ENCODE measurements around the gene ALDH5A1.

Gene ALDH5A1

DNA sequence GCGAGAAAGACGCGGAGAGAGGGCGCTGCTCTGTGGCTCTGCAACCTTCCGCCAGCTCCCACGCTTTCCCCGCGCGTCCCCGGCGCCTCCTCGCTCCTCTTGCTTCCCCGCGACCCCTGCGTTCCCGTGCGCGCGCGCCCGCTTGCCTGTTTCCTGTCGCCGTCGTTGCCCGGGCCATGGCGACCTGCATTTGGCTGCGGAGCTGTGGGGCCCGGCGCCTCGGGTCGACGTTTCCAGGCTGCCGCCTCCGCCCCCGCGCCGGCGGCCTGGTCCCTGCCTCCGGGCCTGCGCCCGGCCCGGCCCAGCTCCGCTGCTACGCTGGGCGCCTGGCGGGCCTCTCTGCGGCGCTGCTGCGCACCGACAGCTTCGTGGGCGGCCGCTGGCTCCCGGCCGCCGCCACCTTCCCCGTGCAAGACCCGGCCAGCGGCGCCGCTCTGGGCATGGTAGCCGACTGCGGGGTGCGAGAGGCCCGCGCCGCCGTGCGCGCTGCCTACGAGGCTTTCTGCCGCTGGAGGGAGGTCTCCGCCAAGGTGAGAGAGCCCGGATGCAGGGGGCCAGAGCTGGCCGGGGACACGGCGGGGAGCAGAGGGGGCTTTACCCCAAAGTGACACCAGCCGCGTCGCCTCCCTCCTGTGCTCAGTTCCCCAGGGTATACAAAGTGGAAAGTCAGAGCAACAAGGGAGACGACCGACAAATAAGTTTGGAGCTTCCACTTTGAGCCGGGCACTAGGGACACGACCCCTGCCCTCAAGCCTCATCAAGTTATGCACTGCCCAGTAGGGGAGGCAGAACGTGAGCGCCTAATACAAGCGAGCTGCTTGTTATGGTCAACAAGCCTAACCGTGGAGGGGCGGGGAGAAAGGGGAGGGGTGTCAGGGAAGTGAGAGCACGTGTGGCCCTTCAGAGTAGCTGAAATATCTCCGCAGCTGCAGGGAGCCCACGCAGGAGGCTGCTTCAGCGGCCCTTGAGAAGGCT, at the start of gene ALDH5A1:
Gene ALDH5A1 (plus strand): TSS at position 149 of the 975 bp plus-strand sequence. CDS start 28 bp downstream, at position 177.
- no peaks in the 10 kb centered on the region for H3F3A ChIP-seq (ENCODE audit: low read depth)
- H3K9me2 ChIP-seq (replicated peaks; ENCODE audit: low read depth, low read length), result no peaks in the 10 kb centered on the region
- H3K9ac ChIP-seq (ENCODE audit: low read depth, low read length, poor library complexity, severe bottlenecking), result peak within 1 kb of the TSS; percentile 68
- no peaks in the 10 kb centered on the region for H3K27me3 ChIP-seq (ENCODE audit: insufficient read depth, low read length, poor library complexity, severe bottlenecking)
- peaks cover 28% of the 10 kb centered on the region for H3K4me1 ChIP-seq (ENCODE audit: insufficient read depth, low read length, poor library complexity, severe bottlenecking)
- H3K36me3 ChIP-seq (ENCODE audit: insufficient read depth, low read length), result no peaks in the 10 kb centered on the region
- no peaks in the 10 kb centered on the region for H3K79me2 ChIP-seq (ENCODE audit: insufficient read depth, low read length)
- peak within 1 kb of the TSS; percentile 95 for H2AFZ ChIP-seq (ENCODE audit: low read length)
- no peak for TF ChIP-seq EZH2phosphoT487 (IDR thresholded peaks at IDR 0.05; ENCODE audit: borderline replicate concordance)
- TF ChIP-seq, protein P1, sequence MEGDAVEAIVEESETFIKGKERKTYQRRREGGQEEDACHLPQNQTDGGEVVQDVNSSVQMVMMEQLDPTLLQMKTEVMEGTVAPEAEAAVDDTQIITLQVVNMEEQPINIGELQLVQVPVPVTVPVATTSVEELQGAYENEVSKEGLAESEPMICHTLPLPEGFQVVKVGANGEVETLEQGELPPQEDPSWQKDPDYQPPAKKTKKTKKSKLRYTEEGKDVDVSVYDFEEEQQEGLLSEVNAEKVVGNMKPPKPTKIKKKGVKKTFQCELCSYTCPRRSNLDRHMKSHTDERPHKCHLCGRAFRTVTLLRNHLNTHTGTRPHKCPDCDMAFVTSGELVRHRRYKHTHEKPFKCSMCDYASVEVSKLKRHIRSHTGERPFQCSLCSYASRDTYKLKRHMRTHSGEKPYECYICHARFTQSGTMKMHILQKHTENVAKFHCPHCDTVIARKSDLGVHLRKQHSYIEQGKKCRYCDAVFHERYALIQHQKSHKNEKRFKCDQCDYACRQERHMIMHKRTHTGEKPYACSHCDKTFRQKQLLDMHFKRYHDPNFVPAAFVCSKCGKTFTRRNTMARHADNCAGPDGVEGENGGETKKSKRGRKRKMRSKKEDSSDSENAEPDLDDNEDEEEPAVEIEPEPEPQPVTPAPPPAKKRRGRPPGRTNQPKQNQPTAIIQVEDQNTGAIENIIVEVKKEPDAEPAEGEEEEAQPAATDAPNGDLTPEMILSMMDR (conservative IDR thresholded peaks at IDR 0.05; ENCODE audit: low read length), result peak; percentile 37
- peak within 1 kb of the TSS; percentile 89 for H3K4me2 ChIP-seq (ENCODE audit: low read depth, low read length, poor library complexity, severe bottlenecking)
- H3K4me3 ChIP-seq (ENCODE audit: low read length, poor library complexity, severe bottlenecking), result peak within 1 kb of the TSS; percentile 82
- H4K20me1 ChIP-seq (ENCODE audit: insufficient read depth, low read length, poor library complexity, severe bottlenecking), result peaks cover 6% of the 10 kb centered on the region
- no peaks in the 10 kb centered on the region for H3K9me3 ChIP-seq (ENCODE audit: insufficient read depth, low read depth, low read length)

DNA sequence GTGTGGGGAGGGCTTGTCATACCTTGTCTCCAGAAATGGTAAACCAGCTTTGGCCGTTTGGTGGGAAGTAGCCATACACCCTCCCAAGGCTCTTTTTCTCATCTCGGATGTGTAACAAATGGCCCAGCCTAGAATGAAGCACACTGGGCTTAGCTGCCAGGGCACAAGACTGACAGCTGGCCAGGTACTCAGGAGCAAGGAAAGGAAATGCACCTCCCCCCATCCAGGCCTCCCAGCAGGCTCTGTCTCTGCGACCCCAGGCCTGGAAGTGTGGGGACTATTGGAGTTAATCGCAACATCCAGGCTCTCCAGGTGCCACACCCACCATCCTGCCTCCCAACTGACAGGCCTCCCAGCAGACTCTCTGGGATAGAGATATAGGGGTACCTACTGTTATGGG, 49.1 kb upstream of the ALDH5A1 start:
- H3K4me1 ChIP-seq (ENCODE audit: insufficient read depth, low read length, poor library complexity, severe bottlenecking), result no peaks in the 10 kb centered on the region
- H3K79me2 ChIP-seq (ENCODE audit: insufficient read depth, low read length), result no peaks in the 10 kb centered on the region
- no peaks in the 10 kb centered on the region for H3F3A ChIP-seq (ENCODE audit: low read depth)
- no peaks in the 10 kb centered on the region for H3K36me3 ChIP-seq (ENCODE audit: insufficient read depth, low read length)
- no peaks in the 10 kb centered on the region for H3K9me2 ChIP-seq (replicated peaks; ENCODE audit: low read depth, low read length)
- H3K4me2 ChIP-seq (ENCODE audit: low read depth, low read length, poor library complexity, severe bottlenecking), result no peak overlapping the region
- H4K20me1 ChIP-seq (ENCODE audit: insufficient read depth, low read length, poor library complexity, severe bottlenecking), result no peaks in the 10 kb centered on the region
- H2AFZ ChIP-seq (ENCODE audit: low read length), result no peak overlapping the region
- H3K9ac ChIP-seq (ENCODE audit: low read depth, low read length, poor library complexity, severe bottlenecking), result no peak overlapping the region
- no peaks in the 10 kb centered on the region for H3K27me3 ChIP-seq (ENCODE audit: insufficient read depth, low read length, poor library complexity, severe bottlenecking)
- no peak overlapping the region for H3K4me3 ChIP-seq (ENCODE audit: low read length, poor library complexity, severe bottlenecking)
- no peaks in the 10 kb centered on the region for H3K9me3 ChIP-seq (ENCODE audit: insufficient read depth, low read depth, low read length)
- TF ChIP-seq, protein P1 (conservative IDR thresholded peaks at IDR 0.05; ENCODE audit: low read length), result no peak

DNA sequence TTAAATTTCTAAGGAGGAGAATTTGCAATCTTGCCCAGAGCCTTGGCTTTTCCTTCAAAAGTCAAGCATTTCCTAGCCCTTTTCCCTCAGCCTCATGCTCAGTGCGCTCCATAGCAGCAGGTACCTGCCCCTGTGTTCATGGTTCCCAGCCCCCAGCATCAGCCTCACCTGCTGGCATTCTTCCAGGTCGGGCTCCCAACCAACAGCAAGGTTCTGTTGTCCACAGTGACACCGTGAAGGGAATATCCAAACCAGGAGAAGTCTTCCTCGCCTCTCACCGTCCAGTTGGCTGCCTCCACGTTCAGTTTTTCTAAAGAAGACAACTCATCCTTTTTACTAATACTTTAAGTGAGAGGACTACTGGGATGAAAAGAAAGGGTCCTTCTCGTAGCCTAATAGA, 48.1 kb upstream of the ALDH5A1 start:
- no peak overlapping the region for H3K9ac ChIP-seq (ENCODE audit: low read depth, low read length, poor library complexity, severe bottlenecking)
- H2AFZ ChIP-seq (ENCODE audit: low read length), result no peak overlapping the region
- no peak overlapping the region for H3K4me3 ChIP-seq (ENCODE audit: low read length, poor library complexity, severe bottlenecking)
- H3K4me1 ChIP-seq (ENCODE audit: insufficient read depth, low read length, poor library complexity, severe bottlenecking), result peaks cover under 1% of the 10 kb centered on the region
- no peaks in the 10 kb centered on the region for H3F3A ChIP-seq (ENCODE audit: low read depth)
- no peaks in the 10 kb centered on the region for H3K79me2 ChIP-seq (ENCODE audit: insufficient read depth, low read length)
- no peaks in the 10 kb centered on the region for H3K27me3 ChIP-seq (ENCODE audit: insufficient read depth, low read length, poor library complexity, severe bottlenecking)
- no peaks in the 10 kb centered on the region for H4K20me1 ChIP-seq (ENCODE audit: insufficient read depth, low read length, poor library complexity, severe bottlenecking)
- no peaks in the 10 kb centered on the region for H3K9me2 ChIP-seq (replicated peaks; ENCODE audit: low read depth, low read length)
- H3K4me2 ChIP-seq (ENCODE audit: low read depth, low read length, poor library complexity, severe bottlenecking), result no peak overlapping the region
- H3K9me3 ChIP-seq (ENCODE audit: insufficient read depth, low read depth, low read length), result no peaks in the 10 kb centered on the region
- TF ChIP-seq EZH2phosphoT487 (IDR thresholded peaks at IDR 0.05; ENCODE audit: borderline replicate concordance), result no peak
- TF ChIP-seq, protein P1 (conservative IDR thresholded peaks at IDR 0.05; ENCODE audit: low read length), result no peak
- H3K36me3 ChIP-seq (ENCODE audit: insufficient read depth, low read length), result no peaks in the 10 kb centered on the region
